GM23248 (cell line): ENCODE results near the gene SMPDL3B. TPM values are rescaled to one million over a fixed set of nuclear protein-coding genes. Genes with fewer than 3 reads are reported as not detected.
A peak's percentile ranks its signal among the peaks of the same experiment; 100 is the strongest.

Source experiments
- DNase-seq: peaks from one replicate; pipeline ENCODE4 v3.0.0-alpha.2; 2015
- H2AFZ ChIP-seq: fragments of 200-600 bp; sonication (generic); 2 replicates; pipeline ENCODE4 v1.6.1; 2016; ENCODE audit warnings: antibody characterized with exemption
- H3F3A ChIP-seq: fragments of 200-600 bp; sonication (generic); 2 replicates; pipeline ENCODE4 v1.6.1; 2016; ENCODE audit warnings: mild to moderate bottlenecking, antibody characterized with exemption, mixed run types; ENCODE audit not compliant: insufficient read depth
- H3K27ac ChIP-seq: fragments of 200-600 bp; sonication (generic); 2 replicates; pipeline ENCODE4 v1.5.1; 2016; ENCODE audit warnings: mild to moderate bottlenecking
- H3K27me3 ChIP-seq: fragments of 200-600 bp; sonication (generic); replicated peaks from 2 replicates; pipeline ENCODE4 v1.6.1; 2016; ENCODE audit warnings: mild to moderate bottlenecking; ENCODE audit not compliant: insufficient read depth
- H3K36me3 ChIP-seq: fragments of 200-600 bp; sonication (generic); 2 replicates; pipeline ENCODE4 v1.6.1; 2016; ENCODE audit warnings: low read depth, mild to moderate bottlenecking
- H3K4me1 ChIP-seq: fragments of 200-600 bp; sonication (generic); 2 replicates; pipeline ENCODE4 v1.6.1; 2016; ENCODE audit warnings: mild to moderate bottlenecking; ENCODE audit not compliant: insufficient read depth
- H3K4me2 ChIP-seq: fragments of 200-600 bp; sonication (generic); one replicate; pipeline ENCODE4 v1.6.1; 2016; ENCODE audit warnings: mild to moderate bottlenecking; ENCODE audit not compliant: unreplicated experiment
- H3K4me3 ChIP-seq: fragments of 200-600 bp; sonication (generic); 2 replicates; pipeline ENCODE4 v1.5.1; 2016; ENCODE audit warnings: mild to moderate bottlenecking
- H3K79me2 ChIP-seq: fragments of 200-600 bp; sonication (generic); 2 replicates; pipeline ENCODE4 v1.6.1; 2016; ENCODE audit warnings: mild to moderate bottlenecking; ENCODE audit not compliant: insufficient read depth
- H3K9ac ChIP-seq: fragments of 200-600 bp; sonication (generic); 2 replicates; pipeline ENCODE4 v1.6.1; 2016; ENCODE audit warnings: mild to moderate bottlenecking
- H3K9me2 ChIP-seq: fragments of 200-600 bp; sonication (generic); 2 replicates; pipeline ENCODE4 v1.6.1; 2016; ENCODE audit warnings: mixed run types, mild to moderate bottlenecking, moderate library complexity; ENCODE audit not compliant: insufficient read depth
- H3K9me3 ChIP-seq: fragments of 200-600 bp; sonication (generic); one replicate; pipeline ENCODE4 v1.6.1; 2017; ENCODE audit warnings: low read depth
- H4K20me1 ChIP-seq: fragments of 200-600 bp; sonication (generic); 2 replicates; pipeline ENCODE4 v1.6.0; 2016; ENCODE audit not compliant: insufficient read depth
- EZH2 ChIP-seq: fragments of 200-600 bp; sonication (generic); IDR thresholded peaks from 2 replicates; pipeline ENCODE4 v1.6.1; 2018; ENCODE audit warnings: antibody characterized with exemption, mild to moderate bottlenecking; ENCODE audit not compliant: insufficient read depth, poor library complexity, severe bottlenecking
- EZH2phosphoT487 ChIP-seq: fragments of 200-600 bp; sonication (generic); IDR thresholded peaks from 2 replicates; pipeline ENCODE4 v1.6.1; 2018; ENCODE audit warnings: antibody characterized with exemption, moderate library complexity, mild to moderate bottlenecking, low read depth; ENCODE audit not compliant: insufficient read depth
- WGBS, 2 experiments: methylation state at CpG; one replicate each; pipeline ENCODE4 v1.1.6; 2015 to 2017; ENCODE audit warnings: low lambda C conversion rate in 2 of 2, low coverage in 1 of 2; ENCODE audit errors: missing lambda C conversion rate in 2 of 2; 5-methylcytosine and 5-hydroxymethylcytosine counted together
- in situ Hi-C: fragments of 300-500 bp; cut with MboI; formaldehyde crosslinking; loops from 2 replicates; pipeline ENCODE4 v1.15.0; 2020
- polyA plus RNA-seq: library from polyadenylated mRNA; unstranded; fragments of >200 nt; fragmentation: Nextera tagmentation; extraction: Ambion mirVana; gene quantifications from 2 replicates; pipeline ENCODE4 v1.2.1, GENCODE V29; 2016
- total RNA-seq: library from RNA; depleted of rRNA; stranded (reverse); fragments of >200 nt; shearing (Covaris generic); gene quantifications from 2 replicates; pipeline ENCODE4 v1.2.3, GENCODE V29; 2014; rRNA removed

Gene SMPDL3B
- total RNA-seq (not detected in 2 replicates), polyA plus RNA-seq (not detected in 2 replicates)

DNA sequence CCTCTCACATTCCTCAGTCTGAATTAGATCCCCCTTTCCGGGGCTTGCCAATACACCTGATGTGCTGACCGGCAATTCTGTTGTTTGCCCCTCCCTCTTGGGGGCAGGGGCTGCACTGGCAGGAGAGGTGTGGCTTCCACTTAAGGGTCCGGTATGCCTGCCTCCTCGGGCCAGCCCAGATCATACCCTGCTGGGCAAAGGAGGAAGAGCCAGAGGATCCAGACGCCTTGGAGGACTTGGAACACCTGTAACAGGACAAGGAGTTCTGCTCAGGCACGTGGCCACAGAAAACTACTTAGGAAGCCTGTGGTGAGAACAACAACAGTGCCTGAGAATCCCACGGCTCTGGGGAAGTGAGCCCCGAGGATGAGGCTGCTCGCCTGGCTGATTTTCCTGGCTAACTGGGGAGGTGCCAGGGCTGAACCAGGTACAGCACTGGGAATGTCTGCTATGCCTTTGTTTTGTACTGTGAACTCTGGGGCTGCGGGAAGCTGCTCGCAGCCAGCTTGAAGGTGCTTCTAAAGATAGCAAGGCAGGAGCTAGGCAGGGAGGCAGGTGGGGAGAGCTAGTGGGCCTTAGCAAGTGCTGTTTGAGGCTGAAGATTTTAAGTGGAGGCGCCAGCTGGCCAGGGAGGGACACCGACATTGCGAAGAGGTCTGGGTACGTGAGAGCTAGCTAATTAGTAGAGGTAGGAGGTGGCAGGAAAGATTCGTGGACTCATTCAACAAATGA is at the start of gene SMPDL3B:
TSS of gene SMPDL3B (plus strand) at position 183 of the 732 bp plus-strand sequence. CDS start at position 367, 184 bp downstream.
- H3K4me1 ChIP-seq = peaks cover 5% of the 10 kb centered on the region; the same call in 1 of the 2 replicates
- H3K9me2 ChIP-seq = no peaks in the 10 kb centered on the region
- peak within 1 kb of the TSS; percentile 57 for H2AFZ ChIP-seq
- H3K4me2 ChIP-seq = no peak within 1 kb of the TSS
- H3K36me3 ChIP-seq = no peaks in the 10 kb centered on the region
- 4 to 5% methylated on average over 16 of the region's 16 CpGs for WGBS, 2 experiments
- peak; percentile 19 for DNase-seq
- in situ Hi-C loops = no loop called here
- no peak for TF ChIP-seq EZH2
- no peak for TF ChIP-seq EZH2phosphoT487
- no peaks in the 10 kb centered on the region for H3F3A ChIP-seq
- H3K27ac ChIP-seq = no peak within 1 kb of the TSS
- H3K9ac ChIP-seq = no peak within 1 kb of the TSS
- H3K79me2 ChIP-seq = no peaks in the 10 kb centered on the region
- no peaks in the 10 kb centered on the region for H4K20me1 ChIP-seq
- H3K9me3 ChIP-seq = no peaks in the 10 kb centered on the region
- 0 out of 2 replicates have a peak within 1 kb of the TSS, but pooled peaks have one; percentile 5 for H3K4me3 ChIP-seq
- no peaks in the 10 kb centered on the region for H3K27me3 ChIP-seq

- Histone ChIP-seq H3K27me3 (no peaks in the 10 kb centered on the region), H3K4me2 (no peak overlapping the region)
- 86 to 88% methylated on average over 8 of the region's 8 CpGs for WGBS, 2 experiments
These were observed 49.7 kb upstream of the SMPDL3B start for GRCh38 chr1:27885114-27885528.

DNA sequence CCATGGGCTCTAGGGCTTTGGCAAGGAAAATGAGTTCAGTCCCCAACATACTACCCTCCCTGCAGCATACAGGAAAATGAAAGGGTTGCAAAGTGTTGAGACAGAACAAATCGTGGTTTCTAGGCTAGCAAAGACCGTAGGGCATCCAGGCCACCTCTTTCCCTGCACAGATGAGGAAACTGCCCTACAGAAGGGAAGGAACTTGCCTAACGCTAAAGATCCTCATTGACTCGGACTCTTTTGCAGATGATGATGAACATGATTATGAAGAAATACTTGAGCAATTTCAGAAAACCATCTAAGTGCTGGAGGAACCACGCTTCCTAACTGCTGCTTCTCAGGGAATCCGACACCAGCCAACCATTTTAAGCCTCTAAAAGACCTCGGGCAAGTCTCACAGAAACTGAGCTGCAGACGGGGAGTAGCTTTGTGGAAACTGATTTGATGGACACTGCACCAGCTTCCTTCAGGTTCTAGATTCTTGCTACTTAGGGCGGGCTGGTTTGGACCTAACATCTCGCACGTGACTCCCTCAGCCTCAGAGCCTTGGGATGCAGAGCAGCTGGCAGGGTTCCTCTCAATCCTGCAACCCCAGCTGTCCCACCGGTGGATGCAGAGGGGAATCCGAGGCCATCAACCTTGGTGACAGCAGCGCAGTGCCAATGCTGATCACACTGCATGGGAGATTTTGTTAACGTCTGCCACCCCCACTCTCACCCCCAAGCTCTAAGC is 49.0 kb upstream of the SMPDL3B start:
- no peaks in the 10 kb centered on the region for H3K36me3 ChIP-seq
- WGBS, 2 experiments = 82 to 85% methylated on average over 15 of the region's 15 CpGs
- no peak for DNase-seq

More at GRCh38 chr1:27885114-27885528, 49.7 kb upstream of the SMPDL3B start:
- no peak for DNase-seq
- no peak overlapping the region for H3K9ac ChIP-seq
- H4K20me1 ChIP-seq = no peaks in the 10 kb centered on the region
- H3K9me3 ChIP-seq = no peaks in the 10 kb centered on the region
- no peaks in the 10 kb centered on the region for H3K4me1 ChIP-seq
- H2AFZ ChIP-seq = no peak overlapping the region
- no peak for TF ChIP-seq EZH2
- no peak for TF ChIP-seq EZH2phosphoT487
- H3K36me3 ChIP-seq = no peaks in the 10 kb centered on the region
- H3K27ac ChIP-seq = no peak overlapping the region
- H3F3A ChIP-seq = no peaks in the 10 kb centered on the region
- H3K9me2 ChIP-seq = no peaks in the 10 kb centered on the region
- no peaks in the 10 kb centered on the region for H3K79me2 ChIP-seq
- no peak overlapping the region for H3K4me3 ChIP-seq
- in situ Hi-C loops = no loop called here

GRCh38 chr1:27886353-27886679 is 48.5 kb upstream of the SMPDL3B start:
- Histone ChIP-seq H3F3A (peaks cover 8% of the 10 kb centered on the region), H4K20me1 (no peaks in the 10 kb centered on the region), H3K9ac (no peak overlapping the region), H3K4me3 (no peak overlapping the region), H3K9me2 (no peaks in the 10 kb centered on the region), H3K27me3 (no peaks in the 10 kb centered on the region), H3K36me3 (no peaks in the 10 kb centered on the region), H2AFZ (no peak overlapping the region), H3K27ac (no peak overlapping the region), H3K4me1 (no peaks in the 10 kb centered on the region), H3K9me3 (no peaks in the 10 kb centered on the region), H3K4me2 (no peak overlapping the region), H3K79me2 (no peaks in the 10 kb centered on the region)
- 65 to 78% methylated on average over 2 of the region's 2 CpGs for WGBS, 2 experiments
- in situ Hi-C loops = no loop called here
- TF ChIP-seq EZH2phosphoT487 (no peak), EZH2 (no peak)
- DNase-seq = no peak

More for the DNA sequence above, 49.0 kb upstream of the SMPDL3B start:
- in situ Hi-C loops = no loop called here
- Histone ChIP-seq H2AFZ (no peak overlapping the region), H3K4me3 (no peak overlapping the region), H4K20me1 (no peaks in the 10 kb centered on the region), H3F3A (peaks cover 4% of the 10 kb centered on the region; the same call in 1 of the 2 replicates), H3K4me2 (no peak overlapping the region), H3K27ac (no peak overlapping the region), H3K9ac (no peak overlapping the region), H3K9me3 (no peaks in the 10 kb centered on the region), H3K9me2 (no peaks in the 10 kb centered on the region), H3K27me3 (no peaks in the 10 kb centered on the region), H3K79me2 (no peaks in the 10 kb centered on the region), H3K4me1 (no peaks in the 10 kb centered on the region)
- TF ChIP-seq EZH2phosphoT487 = no peak
- TF ChIP-seq EZH2 = no peak
